GM18519 (cell line): ENCODE data around the gene SLC35B1.

Experiments
- ATAC-seq: cut with Tn5 transposase; IDR thresholded peaks from one replicate; pipeline ENCODE4 v1.9.1; 2021; ENCODE audit warnings: mild to moderate bottlenecking, moderate library complexity; ENCODE audit not compliant: unreplicated experiment, low FRiP score

SLC35B1 gene

GRCh38 chr17:49707608-49708514 is at the start of gene SLC35B1:
Gene SLC35B1, minus strand, starts transcription at chr17:49707964. Its CDS starts 131 bp downstream, at chr17:49707833.
- peak; percentile 78 for ATAC-seq

GRCh38 chr17:49757151-49757777 is 49.5 kb upstream of the SLC35B1 start:
- no peak for ATAC-seq

GRCh38 chr17:49756323-49757150 is 48.8 kb upstream of the SLC35B1 start:
- ATAC-seq: no peak

GRCh38 chr17:49755663-49756283 is 48.0 kb upstream of the SLC35B1 start:
- ATAC-seq: no peak

- no peak for ATAC-seq
These were observed 46.2 kb upstream of the SLC35B1 start for GRCh38 chr17:49753959-49754391.

- no peak for ATAC-seq
These were observed 44.7 kb upstream of the SLC35B1 start for GRCh38 chr17:49752508-49752907.

- ATAC-seq: no peak
These were observed 42.0 kb upstream of the SLC35B1 start for GRCh38 chr17:49749730-49750129.

GRCh38 chr17:49748791-49749190 is 41.0 kb upstream of the SLC35B1 start:
- peak; percentile 50 for ATAC-seq

GRCh38 chr17:49748223-49748622 is 40.5 kb upstream of the SLC35B1 start:
- ATAC-seq: no peak

GRCh38 chr17:49747632-49748031 is 39.9 kb upstream of the SLC35B1 start:
- no peak for ATAC-seq

GRCh38 chr17:49746791-49747490 is 39.2 kb upstream of the SLC35B1 start:
- ATAC-seq: peak; percentile 43

GRCh38 chr17:49745175-49746139 is 37.7 kb upstream of the SLC35B1 start:
- no peak for ATAC-seq

GRCh38 chr17:49742166-49742638 is 34.4 kb upstream of the SLC35B1 start:
- no peak for ATAC-seq

- ATAC-seq: no peak
These were observed 33.9 kb upstream of the SLC35B1 start for GRCh38 chr17:49741692-49742076.

- ATAC-seq: no peak
These were observed 33.4 kb upstream of the SLC35B1 start for GRCh38 chr17:49741009-49741691.

- ATAC-seq: no peak
These were observed 32.0 kb upstream of the SLC35B1 start for GRCh38 chr17:49739641-49740271.

- no peak for ATAC-seq
These were observed 30.8 kb upstream of the SLC35B1 start for GRCh38 chr17:49738456-49739163.
